Neural progenitor cell (in vitro differentiated cells): ENCODE measurements around the gene OR51D1. TPM values are rescaled to one million over a fixed set of nuclear protein-coding genes. Genes with fewer than 3 reads are reported as not detected.

Experiments
- DNase-seq: peaks from one replicate; pipeline ENCODE4 v3.0.0-alpha.2; 2016; ENCODE audit warnings: low spot score
- H2AFZ ChIP-seq: fragments of 200-600 bp; sonication (generic); replicated peaks from 2 replicates; pipeline ENCODE4 v1.6.1; 2016; ENCODE audit warnings: antibody characterized with exemption
- H3F3A ChIP-seq: fragments of 200-600 bp; sonication (generic); 2 replicates; pipeline ENCODE4 v1.6.1; 2016; ENCODE audit warnings: antibody characterized with exemption, low read depth
- H3K27ac ChIP-seq: fragments of 200-600 bp; sonication (generic); 2 replicates; pipeline ENCODE4 v1.5.1; 2016; ENCODE audit warnings: mild to moderate bottlenecking
- H3K27me3 ChIP-seq: fragments of 200-600 bp; sonication (generic); 2 replicates; pipeline ENCODE4 v1.6.1; 2016; ENCODE audit warnings: mild to moderate bottlenecking, moderate library complexity
- H3K36me3 ChIP-seq: fragments of 200-600 bp; sonication (generic); 2 replicates; pipeline ENCODE4 v1.5.1; 2016
- H3K4me1 ChIP-seq: fragments of 200-600 bp; sonication (generic); 2 replicates; pipeline ENCODE4 v1.6.1; 2016; ENCODE audit warnings: mixed run types
- H3K4me2 ChIP-seq: fragments of 200-600 bp; sonication (generic); 2 replicates; pipeline ENCODE4 v1.6.1; 2016
- H3K4me3 ChIP-seq: fragments of 200-600 bp; sonication (generic); 2 replicates; pipeline ENCODE4 v1.5.1; 2016
- H3K79me2 ChIP-seq: fragments of 200-600 bp; sonication (generic); 2 replicates; pipeline ENCODE4 v1.6.1; 2016; ENCODE audit warnings: low read depth
- H3K9ac ChIP-seq: fragments of 200-600 bp; sonication (generic); 2 replicates; pipeline ENCODE4 v1.6.1; 2016
- H3K9me3 ChIP-seq: fragments of 200-600 bp; sonication (generic); 2 replicates; pipeline ENCODE4 v1.5.1; 2016; ENCODE audit warnings: low read depth
- H4K20me1 ChIP-seq: fragments of 200-600 bp; sonication (generic); 2 replicates; pipeline ENCODE4 v1.6.1; 2016; ENCODE audit warnings: low read depth
- H3K27ac Mint-ChIP-seq: 3 replicates; pipeline ENCODE4 v1.8.0; 2021; ENCODE audit warnings: mixed read lengths
- H3K27me3 Mint-ChIP-seq: 2 replicates; pipeline ENCODE4 v1.8.0; 2022; ENCODE audit warnings: low read depth, mild to moderate bottlenecking, inconsistent platforms, moderate library complexity, mixed read lengths; ENCODE audit not compliant: insufficient read depth
- H3K36me3 Mint-ChIP-seq: 3 replicates; pipeline ENCODE4 v1.8.0; 2021; ENCODE audit warnings: mixed read lengths
- H3K4me1 Mint-ChIP-seq: 3 replicates; pipeline ENCODE4 v1.8.0; 2021; ENCODE audit warnings: mixed read lengths
- H3K4me3 Mint-ChIP-seq: 3 replicates; pipeline ENCODE4 v1.8.0; 2021; ENCODE audit warnings: mild to moderate bottlenecking, moderate library complexity, mixed read lengths
- H3K9me3 Mint-ChIP-seq: 3 replicates; pipeline ENCODE4 v1.8.0; 2020; ENCODE audit warnings: mixed read lengths
- EZH2 ChIP-seq: fragments of 200-600 bp; sonication (generic); IDR thresholded peaks from 2 replicates; pipeline ENCODE4 v1.6.1; 2017; ENCODE audit warnings: antibody characterized with exemption, mild to moderate bottlenecking, moderate library complexity
- EZH2phosphoT487 ChIP-seq: fragments of 200-600 bp; sonication (generic); IDR thresholded peaks from 2 replicates; pipeline ENCODE4 v1.6.1; 2017; ENCODE audit warnings: antibody characterized with exemption
- total RNA-seq: library from RNA; depleted of rRNA; stranded (reverse); fragments of >200 nt; gene quantifications from 2 replicates; pipeline ENCODE4 v1.2.3, GENCODE V29; 2015; ENCODE audit warnings: low replicate concordance
- TF ChIP-seq, protein P1 (sequence below): fragments of 200-600 bp; sonication (generic); IDR thresholded peaks from 2 replicates; pipeline ENCODE4 v1.5.1; 2017; ENCODE audit warnings: antibody characterized with exemption, mild to moderate bottlenecking

Gene OR51D1
- total RNA-seq, 1 donor from 2014 or later: not detected

DNA sequence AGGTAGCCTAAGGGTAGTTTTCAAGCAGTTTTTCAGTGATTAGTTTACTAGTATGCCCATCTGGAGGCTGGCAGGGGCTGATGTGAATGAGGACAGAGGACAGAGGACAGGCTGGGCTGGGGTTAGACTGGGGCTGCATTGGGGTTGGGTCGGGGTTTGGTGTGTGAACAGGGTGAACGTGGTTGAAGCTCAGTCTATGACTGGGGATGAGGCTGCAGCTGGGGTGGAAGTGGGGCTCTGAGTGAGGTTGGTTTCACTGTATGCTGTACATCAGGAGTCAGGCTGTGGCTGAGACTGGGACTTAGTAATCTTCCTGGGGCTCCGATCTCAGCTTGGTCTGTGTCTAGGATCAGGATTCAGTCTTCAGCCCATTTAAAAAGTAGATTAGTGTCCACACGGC, 7.0 kb downstream of the OR51D1 start:
- TF ChIP-seq, protein P1, sequence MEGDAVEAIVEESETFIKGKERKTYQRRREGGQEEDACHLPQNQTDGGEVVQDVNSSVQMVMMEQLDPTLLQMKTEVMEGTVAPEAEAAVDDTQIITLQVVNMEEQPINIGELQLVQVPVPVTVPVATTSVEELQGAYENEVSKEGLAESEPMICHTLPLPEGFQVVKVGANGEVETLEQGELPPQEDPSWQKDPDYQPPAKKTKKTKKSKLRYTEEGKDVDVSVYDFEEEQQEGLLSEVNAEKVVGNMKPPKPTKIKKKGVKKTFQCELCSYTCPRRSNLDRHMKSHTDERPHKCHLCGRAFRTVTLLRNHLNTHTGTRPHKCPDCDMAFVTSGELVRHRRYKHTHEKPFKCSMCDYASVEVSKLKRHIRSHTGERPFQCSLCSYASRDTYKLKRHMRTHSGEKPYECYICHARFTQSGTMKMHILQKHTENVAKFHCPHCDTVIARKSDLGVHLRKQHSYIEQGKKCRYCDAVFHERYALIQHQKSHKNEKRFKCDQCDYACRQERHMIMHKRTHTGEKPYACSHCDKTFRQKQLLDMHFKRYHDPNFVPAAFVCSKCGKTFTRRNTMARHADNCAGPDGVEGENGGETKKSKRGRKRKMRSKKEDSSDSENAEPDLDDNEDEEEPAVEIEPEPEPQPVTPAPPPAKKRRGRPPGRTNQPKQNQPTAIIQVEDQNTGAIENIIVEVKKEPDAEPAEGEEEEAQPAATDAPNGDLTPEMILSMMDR: no peak
- no peak for TF ChIP-seq EZH2phosphoT487
- TF ChIP-seq EZH2: no peak
- DNase-seq: no peak
- no peak overlapping the region for H3K27ac ChIP-seq
- no peak overlapping the region for H2AFZ ChIP-seq
- H3K4me1 Mint-ChIP-seq: peaks cover 6% of the 10 kb centered on the region
- H3K27me3 Mint-ChIP-seq: peaks cover 2% of the 10 kb centered on the region
- no peak overlapping the region for H3K4me3 ChIP-seq
- no peaks in the 10 kb centered on the region for H3F3A ChIP-seq
- H3K27ac Mint-ChIP-seq: no peak overlapping the region
- H4K20me1 ChIP-seq: no peaks in the 10 kb centered on the region
- no peak overlapping the region for H3K4me2 ChIP-seq
- H3K4me1 ChIP-seq: no peaks in the 10 kb centered on the region
- H3K27me3 ChIP-seq: no peaks in the 10 kb centered on the region
- H3K9me3 ChIP-seq: no peaks in the 10 kb centered on the region
- no peaks in the 10 kb centered on the region for H3K9me3 Mint-ChIP-seq
- H3K4me3 Mint-ChIP-seq: no peak overlapping the region
- no peaks in the 10 kb centered on the region for H3K36me3 ChIP-seq
- H3K36me3 Mint-ChIP-seq: no peaks in the 10 kb centered on the region
- no peak overlapping the region for H3K9ac ChIP-seq
- H3K79me2 ChIP-seq: no peaks in the 10 kb centered on the region

GRCh38 chr11:4645974-4646373, 8.7 kb downstream of the OR51D1 start:
- H3K4me3 Mint-ChIP-seq: no peak overlapping the region
- H3K27me3 Mint-ChIP-seq: peaks cover 2% of the 10 kb centered on the region
- no peaks in the 10 kb centered on the region for H3K9me3 ChIP-seq
- H3K4me2 ChIP-seq: no peak overlapping the region
- TF ChIP-seq EZH2phosphoT487 (no peak), EZH2 (no peak)
- TF ChIP-seq, protein P1: no peak
- no peaks in the 10 kb centered on the region for H3K79me2 ChIP-seq
- H3K4me3 ChIP-seq: no peak overlapping the region
- H4K20me1 ChIP-seq: no peaks in the 10 kb centered on the region
- H3F3A ChIP-seq: no peaks in the 10 kb centered on the region
- H3K4me1 ChIP-seq: no peaks in the 10 kb centered on the region
- H3K9me3 Mint-ChIP-seq: no peaks in the 10 kb centered on the region
- DNase-seq: no peak
- no peak overlapping the region for H3K27ac Mint-ChIP-seq
- H3K27me3 ChIP-seq: no peaks in the 10 kb centered on the region
- H3K9ac ChIP-seq: no peak overlapping the region
- H3K36me3 Mint-ChIP-seq: no peaks in the 10 kb centered on the region
- H3K36me3 ChIP-seq: no peaks in the 10 kb centered on the region
- H3K27ac ChIP-seq: no peak overlapping the region
- no peak overlapping the region for H2AFZ ChIP-seq
- H3K4me1 Mint-ChIP-seq: peaks cover 6% of the 10 kb centered on the region

DNA sequence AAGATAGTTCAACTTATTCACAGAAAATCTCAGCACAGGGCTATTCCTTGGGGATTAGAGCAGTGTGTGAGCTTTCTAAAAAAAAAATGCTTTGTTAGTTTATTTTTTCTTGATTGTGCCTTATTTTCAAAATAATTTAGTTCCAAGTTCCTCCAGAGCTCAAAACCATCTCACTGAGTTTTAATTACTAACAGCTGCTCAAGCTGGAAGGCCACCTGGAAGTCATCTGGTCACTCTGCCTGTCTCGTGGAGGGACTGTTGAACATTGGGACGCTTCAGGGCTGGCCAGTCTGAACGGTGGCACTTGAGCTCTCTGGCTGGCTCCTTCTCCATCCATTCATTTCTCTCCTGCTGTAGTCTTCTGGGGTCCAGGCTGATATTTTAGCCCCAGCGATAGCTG, 10.5 kb downstream of the OR51D1 start:
- no peaks in the 10 kb centered on the region for H3K27me3 ChIP-seq
- Mint-ChIP-seq H3K9me3 (no peaks in the 10 kb centered on the region), H3K4me3 (no peak overlapping the region), H3K27ac (no peak overlapping the region), H3K4me1 (no peaks in the 10 kb centered on the region), H3K36me3 (no peaks in the 10 kb centered on the region), H3K27me3 (peaks cover 2% of the 10 kb centered on the region)
- H3K79me2 ChIP-seq: no peaks in the 10 kb centered on the region
- H3K4me1 ChIP-seq: no peaks in the 10 kb centered on the region
- no peak overlapping the region for H2AFZ ChIP-seq
- no peak for DNase-seq
- H4K20me1 ChIP-seq: no peaks in the 10 kb centered on the region
- no peak overlapping the region for H3K4me2 ChIP-seq
- no peaks in the 10 kb centered on the region for H3K36me3 ChIP-seq
- H3K9ac ChIP-seq: no peak overlapping the region
- no peak overlapping the region for H3K4me3 ChIP-seq
- no peak overlapping the region for H3K27ac ChIP-seq
- H3K9me3 ChIP-seq: no peaks in the 10 kb centered on the region
- TF ChIP-seq EZH2phosphoT487 (no peak), EZH2 (no peak)
- TF ChIP-seq, protein P1: no peak
- no peaks in the 10 kb centered on the region for H3F3A ChIP-seq
